Measurements from ENCODE around the gene NIPAL3. TPM values are rescaled to one million over a fixed set of nuclear protein-coding genes. Genes with fewer than 3 reads are reported as not detected.

Gene NIPAL3
- total RNA-seq, 4 donors from 2014 or later = 18.3 to 31.1 (median 26.6) TPM

DNA sequence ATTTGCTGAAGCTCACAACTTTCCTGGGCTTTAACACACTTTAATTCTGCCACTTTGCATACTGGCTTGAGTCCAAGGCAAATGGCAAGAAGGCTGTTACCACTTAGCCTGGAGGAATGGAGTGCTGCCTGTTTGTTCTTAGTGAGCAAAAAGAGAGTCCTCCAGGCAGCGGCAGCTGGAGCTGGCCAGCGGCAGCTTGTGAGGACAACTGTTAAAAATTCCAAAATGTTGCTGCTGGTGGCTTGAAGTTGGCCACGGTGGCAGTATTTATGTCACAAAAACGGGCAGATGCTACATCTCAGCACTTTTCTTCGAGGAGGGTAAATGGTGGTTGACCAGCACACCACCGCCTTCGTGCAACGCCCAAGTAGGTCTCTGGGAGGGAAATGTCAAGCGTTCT, 29.4 kb upstream of the NIPAL3 start:
- H3K27ac ChIP-seq (replicated peaks in 1 of 4) = no peak overlapping the region
- H3K4me1 ChIP-seq = peaks cover 4 to 7% (median 5%) of the 10 kb centered on the region in 4 donors
- no peak overlapping the region for H3K4me3 ChIP-seq
- H3K9me3 ChIP-seq = no peaks in the 10 kb centered on the region
- TF ChIP-seq POLR2AphosphoS5 (IDR thresholded peaks at IDR 0.05) (no peak), EP300 (IDR thresholded peaks at IDR 0.05) (no peak), POLR2A (IDR thresholded peaks at IDR 0.05; ENCODE audit: low read depth) (no peak)
- TF ChIP-seq, protein P1, sequence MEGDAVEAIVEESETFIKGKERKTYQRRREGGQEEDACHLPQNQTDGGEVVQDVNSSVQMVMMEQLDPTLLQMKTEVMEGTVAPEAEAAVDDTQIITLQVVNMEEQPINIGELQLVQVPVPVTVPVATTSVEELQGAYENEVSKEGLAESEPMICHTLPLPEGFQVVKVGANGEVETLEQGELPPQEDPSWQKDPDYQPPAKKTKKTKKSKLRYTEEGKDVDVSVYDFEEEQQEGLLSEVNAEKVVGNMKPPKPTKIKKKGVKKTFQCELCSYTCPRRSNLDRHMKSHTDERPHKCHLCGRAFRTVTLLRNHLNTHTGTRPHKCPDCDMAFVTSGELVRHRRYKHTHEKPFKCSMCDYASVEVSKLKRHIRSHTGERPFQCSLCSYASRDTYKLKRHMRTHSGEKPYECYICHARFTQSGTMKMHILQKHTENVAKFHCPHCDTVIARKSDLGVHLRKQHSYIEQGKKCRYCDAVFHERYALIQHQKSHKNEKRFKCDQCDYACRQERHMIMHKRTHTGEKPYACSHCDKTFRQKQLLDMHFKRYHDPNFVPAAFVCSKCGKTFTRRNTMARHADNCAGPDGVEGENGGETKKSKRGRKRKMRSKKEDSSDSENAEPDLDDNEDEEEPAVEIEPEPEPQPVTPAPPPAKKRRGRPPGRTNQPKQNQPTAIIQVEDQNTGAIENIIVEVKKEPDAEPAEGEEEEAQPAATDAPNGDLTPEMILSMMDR (IDR thresholded peaks at IDR 0.05) = no peak
- H3K36me3 ChIP-seq = peaks cover 0 to 48% (median 4%) of the 10 kb centered on the region in 4 donors
- DNase-seq (ENCODE audit: extremely low spot score) = peak; percentile 57
- intact Hi-C loops (cut with DNase I) = no loop called here
- no peaks in the 10 kb centered on the region for H3K27me3 ChIP-seq
- 98% methylated on average over 9 of the region's 9 CpGs for WGBS

DNA sequence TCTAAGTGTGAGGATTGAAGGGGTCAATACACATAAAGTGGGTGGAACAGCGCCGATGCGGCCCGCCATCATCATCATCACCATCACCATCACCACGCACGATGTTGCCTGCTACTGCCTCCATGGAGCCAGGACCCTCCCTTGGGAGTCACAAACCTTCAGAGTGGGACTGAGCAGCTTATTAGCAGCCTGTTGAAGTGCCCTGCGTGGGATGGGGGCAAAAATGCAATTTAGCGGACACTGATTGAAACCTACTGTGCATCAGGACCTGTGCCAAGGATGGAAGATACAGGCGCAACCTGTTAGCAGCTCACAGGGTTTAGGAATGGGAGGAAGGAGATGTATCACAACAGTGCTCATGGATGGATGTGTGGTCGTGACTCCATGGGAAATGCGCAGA, 28.7 kb upstream of the NIPAL3 start:
- DNase-seq (ENCODE audit: extremely low spot score) = peak; percentile 45
- H3K4me1 ChIP-seq = peaks cover 4 to 13% (median 10%) of the 10 kb centered on the region in 4 donors
- peaks cover 0 to 43% (median 1%) of the 10 kb centered on the region in 4 donors for H3K36me3 ChIP-seq
- TF ChIP-seq EP300 (IDR thresholded peaks at IDR 0.05) (no peak), POLR2A (IDR thresholded peaks at IDR 0.05; ENCODE audit: low read depth) (no peak), POLR2AphosphoS5 (IDR thresholded peaks at IDR 0.05) (no peak)
- TF ChIP-seq, protein P1 (IDR thresholded peaks at IDR 0.05) = no peak
- no peak overlapping the region for H3K27ac ChIP-seq (replicated peaks in 1 of 4)
- intact Hi-C loops (cut with DNase I) = no loop called here
- WGBS = 97% methylated on average over 11 of the region's 11 CpGs
- no peak overlapping the region for H3K4me3 ChIP-seq
- H3K9me3 ChIP-seq = no peaks in the 10 kb centered on the region
- no peaks in the 10 kb centered on the region for H3K27me3 ChIP-seq

DNA sequence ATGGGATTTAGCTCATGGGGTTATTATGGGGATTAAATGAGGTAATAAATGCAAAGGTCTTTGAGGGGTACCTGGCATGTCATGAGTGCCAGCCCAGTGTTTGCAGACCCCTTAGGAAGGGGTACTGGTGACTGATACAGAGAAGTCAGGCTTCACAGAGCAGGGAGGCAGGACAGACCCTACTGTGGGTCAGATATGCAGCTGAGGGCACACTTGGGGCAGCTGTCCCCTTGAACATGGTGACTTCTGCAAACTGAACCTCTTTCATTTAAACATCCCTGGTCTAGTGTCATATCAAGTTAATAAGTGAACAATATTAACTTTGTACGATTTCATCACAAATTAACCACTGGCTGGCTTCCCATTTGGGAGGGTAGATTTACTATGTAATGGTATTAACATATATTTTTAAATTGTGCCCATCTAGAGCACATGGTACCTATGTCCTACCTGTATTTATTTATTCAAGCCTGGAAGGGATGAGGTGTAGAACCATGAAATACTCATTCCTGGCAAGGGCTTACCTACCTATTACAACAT, 27.9 kb upstream of the NIPAL3 start:
- peaks cover 0 to 35% (median 0%) of the 10 kb centered on the region in 4 donors for H3K36me3 ChIP-seq

DNA sequence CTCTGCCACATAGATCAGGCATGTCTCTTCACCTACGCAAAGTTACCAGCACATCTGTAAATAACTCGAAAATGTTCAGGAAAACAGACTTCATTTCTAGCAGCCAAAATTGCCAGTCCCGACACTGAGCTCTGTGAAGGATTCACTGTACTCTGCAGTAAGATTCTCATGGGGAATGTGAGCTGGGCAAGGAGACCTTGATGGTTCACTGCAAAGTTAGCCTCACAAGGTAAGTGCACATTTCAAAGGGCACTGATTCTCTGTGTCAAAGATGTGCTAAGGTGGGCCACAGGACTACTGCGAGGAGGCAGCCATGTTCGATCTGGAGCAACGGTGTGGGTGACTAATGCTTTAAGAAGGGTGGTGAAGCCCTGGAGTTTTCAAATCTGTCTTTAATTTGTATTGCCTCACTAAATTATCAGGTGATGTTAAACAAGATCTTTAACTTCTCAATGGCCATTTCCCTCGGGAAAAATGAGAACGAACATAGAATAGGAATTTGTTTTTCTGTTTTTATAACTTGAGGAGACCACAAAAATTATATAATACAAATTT, 27.2 kb upstream of the NIPAL3 start:
- intact Hi-C loops (cut with DNase I) = no loop called here
- Histone ChIP-seq H3K4me1 (peaks cover 4 to 19% (median 16%) of the 10 kb centered on the region in 4 donors), H3K9me3 (no peaks in the 10 kb centered on the region), H3K36me3 (peaks cover 0 to 28% (median 0%) of the 10 kb centered on the region in 4 donors), H3K27me3 (no peaks in the 10 kb centered on the region), H3K4me3 (no peak overlapping the region), H3K27ac (replicated peaks in 1 of 4) (no peak overlapping the region)
- 91% methylated on average over 7 of the region's 8 CpGs for WGBS
- TF ChIP-seq POLR2AphosphoS5 (IDR thresholded peaks at IDR 0.05) = no peak
- no peak for TF ChIP-seq POLR2A (IDR thresholded peaks at IDR 0.05; ENCODE audit: low read depth)
- peak; percentile 75 for DNase-seq (ENCODE audit: extremely low spot score)

More for the DNA sequence above, 27.9 kb upstream of the NIPAL3 start:
- H3K4me3 ChIP-seq = no peak overlapping the region
- H3K27ac ChIP-seq (replicated peaks in 1 of 4) = no peak overlapping the region
- TF ChIP-seq EP300 (IDR thresholded peaks at IDR 0.05) (no peak), POLR2A (IDR thresholded peaks at IDR 0.05; ENCODE audit: low read depth) (no peak), POLR2AphosphoS5 (IDR thresholded peaks at IDR 0.05) (no peak)
- TF ChIP-seq, protein P1 (IDR thresholded peaks at IDR 0.05) = no peak
- intact Hi-C loops (cut with DNase I) = no loop called here
- no peaks in the 10 kb centered on the region for H3K27me3 ChIP-seq
- WGBS = 89% methylated on average over 1 of the region's 1 CpG
- H3K4me1 ChIP-seq = peaks cover 4 to 19% (median 16%) of the 10 kb centered on the region in 4 donors
- DNase-seq (ENCODE audit: extremely low spot score) = peak; percentile 5
- no peaks in the 10 kb centered on the region for H3K9me3 ChIP-seq

DNA sequence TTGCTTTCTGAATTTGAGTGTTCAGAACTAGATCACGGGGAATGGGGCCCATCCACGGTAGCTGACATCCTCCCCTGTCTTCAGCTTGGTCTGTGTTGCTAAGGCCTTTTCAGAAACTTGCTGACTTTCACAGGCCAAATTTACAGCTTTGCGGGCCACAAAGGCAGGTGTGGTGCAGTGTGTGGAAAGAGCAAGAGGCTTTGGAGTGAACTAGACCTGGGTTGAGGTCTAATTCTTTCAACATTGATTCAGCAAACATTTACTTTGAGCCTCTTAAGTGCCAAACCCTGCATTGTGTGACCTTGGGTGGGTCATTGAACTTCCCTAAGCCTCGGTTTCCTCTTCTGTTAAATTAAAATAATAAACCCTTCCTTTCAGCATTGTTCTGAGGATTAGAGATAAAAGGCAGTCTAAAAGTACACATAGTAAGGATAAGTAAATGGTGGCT, 26.3 kb upstream of the NIPAL3 start:
- peak; percentile 81 for DNase-seq (ENCODE audit: extremely low spot score)

More for the DNA sequence above, 26.3 kb upstream of the NIPAL3 start:
- intact Hi-C loops (cut with DNase I) = no loop called here
- WGBS = 95% methylated on average over 4 of the region's 4 CpGs
- H3K36me3 ChIP-seq = peaks cover 0 to 22% (median 0%) of the 10 kb centered on the region in 4 donors
- no peaks in the 10 kb centered on the region for H3K9me3 ChIP-seq
- peaks cover 4 to 17% (median 15%) of the 10 kb centered on the region in 4 donors for H3K4me1 ChIP-seq
- TF ChIP-seq, protein P1 (IDR thresholded peaks at IDR 0.05) = no peak
- TF ChIP-seq POLR2A (IDR thresholded peaks at IDR 0.05; ENCODE audit: low read depth) (no peak), POLR2AphosphoS5 (IDR thresholded peaks at IDR 0.05) (no peak), EP300 (IDR thresholded peaks at IDR 0.05) (no peak)
- H3K27ac ChIP-seq (replicated peaks in 1 of 4) = no peak overlapping the region
- no peak overlapping the region for H3K4me3 ChIP-seq
- no peaks in the 10 kb centered on the region for H3K27me3 ChIP-seq

All from esophagus muscularis mucosa (tissue), 4 donors.